Stimulated activated CD4-positive, alpha-beta T cell treated with anti-CD3 and anti-CD28 coated beads, TNF-alpha, amount 100 ng/mL, for 24 hours (primary cell): Measurements from ENCODE around the gene MVK.

ENCODE experiments used
- DNase-seq, 3 experiments: peaks; one replicate each; pipeline ENCODE4 v3.0.0-alpha.2; 2020; ENCODE audit warnings: low read depth in 3 of 3

Gene MVK

GRCh38 chr12:109563291-109564284, 10.0 kb upstream of the MVK start:
- DNase-seq: no peak

GRCh38 chr12:109566424-109566823, 7.2 kb upstream of the MVK start:
- DNase-seq: no peak

DNA sequence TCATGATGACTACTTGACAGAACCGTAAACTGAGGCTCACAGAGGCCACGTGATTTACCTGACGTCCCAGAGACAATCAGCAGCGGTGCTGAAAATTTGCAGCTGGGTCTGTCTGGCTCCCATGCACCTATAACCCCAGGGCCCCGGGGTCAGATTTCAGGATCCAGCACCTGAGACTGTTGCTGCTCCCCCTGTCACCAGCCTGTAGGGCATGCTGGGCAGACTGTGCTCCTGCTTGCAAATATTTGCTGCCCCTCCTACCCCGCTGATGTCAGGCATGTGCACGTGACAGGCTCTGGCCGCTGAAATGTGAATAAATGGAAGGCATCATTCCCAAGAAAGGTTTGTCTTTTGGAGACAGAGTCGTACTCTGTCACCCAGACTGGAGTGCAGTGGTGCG, 6.3 kb upstream of the MVK start:
- DNase-seq: no peak

DNA sequence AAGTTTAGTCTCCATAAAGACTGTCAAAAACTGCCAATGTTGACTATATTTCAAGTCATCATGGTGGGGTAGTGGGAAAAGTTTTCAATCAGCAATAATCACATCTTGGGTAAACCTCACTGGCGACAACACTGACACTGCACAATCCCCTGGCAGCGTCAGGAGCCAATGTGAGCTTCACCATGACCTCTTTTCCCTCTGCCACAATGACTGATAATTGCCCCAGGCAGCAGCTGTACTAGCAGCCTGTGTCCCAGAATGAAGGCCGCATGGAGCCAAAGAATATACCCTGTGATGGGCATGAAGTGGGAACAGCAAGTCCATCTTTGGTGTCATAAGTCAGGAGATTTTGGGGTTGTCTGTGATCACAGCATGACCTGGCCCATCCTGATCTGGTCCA, 5.6 kb upstream of the MVK start:
- DNase-seq: no peak

DNA sequence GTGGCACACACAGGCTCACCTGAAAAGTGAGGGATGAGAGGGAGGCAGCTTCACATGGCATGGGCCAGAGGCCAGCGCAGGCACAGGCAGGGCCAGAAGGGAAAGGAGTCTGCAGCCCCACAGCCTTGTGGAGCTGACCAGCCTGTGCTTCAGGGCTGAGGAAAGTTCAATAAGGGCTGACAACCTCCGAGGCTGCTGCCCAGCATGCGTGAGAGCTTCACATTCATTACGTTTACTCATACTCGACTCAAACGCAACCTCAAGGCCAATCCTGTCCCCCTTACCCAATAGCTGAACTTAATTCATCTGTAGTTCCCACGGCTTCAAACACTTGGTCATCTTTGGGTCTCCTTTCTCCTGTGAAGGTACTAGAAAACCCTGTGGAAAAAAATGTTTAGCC, 5.1 kb upstream of the MVK start:
- no peak for DNase-seq

DNA sequence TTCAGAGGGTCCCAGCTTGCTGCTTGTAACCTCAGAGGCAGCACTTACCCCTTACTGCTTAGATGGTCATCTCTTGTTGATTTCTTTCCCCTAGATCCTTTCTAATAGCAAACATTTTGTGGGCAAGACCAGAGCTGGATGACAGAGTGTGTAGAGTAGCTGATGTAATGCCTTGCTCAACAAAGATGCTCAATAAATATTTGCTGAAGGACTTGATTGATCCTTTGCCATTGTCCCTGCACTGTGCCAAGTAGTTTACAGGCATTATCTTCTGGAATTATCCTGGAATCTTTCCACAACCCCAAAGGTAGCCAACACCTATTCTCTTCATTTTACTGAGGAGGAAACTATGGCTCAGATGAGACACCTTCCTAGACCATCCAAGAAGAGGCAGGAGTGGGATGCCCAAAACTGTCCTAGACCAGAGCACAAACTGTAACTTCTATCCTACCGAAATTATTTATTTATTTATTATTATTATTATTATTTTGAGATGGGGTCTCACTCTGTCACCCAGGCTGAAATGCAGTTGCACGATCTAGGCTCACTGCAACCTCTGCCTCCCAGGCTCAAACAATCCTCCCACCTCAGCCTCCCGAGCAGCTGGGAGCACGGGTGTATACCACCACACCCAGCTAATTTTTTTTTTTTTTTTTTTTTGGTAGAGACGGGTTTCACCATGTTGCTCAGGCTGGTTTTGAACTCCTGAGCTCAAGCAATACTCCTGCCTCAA, 1.7 kb upstream of the MVK start:
- no peak for DNase-seq

GRCh38 chr12:109572506-109572845, 1.1 kb upstream of the MVK start:
- no peak for DNase-seq

DNA sequence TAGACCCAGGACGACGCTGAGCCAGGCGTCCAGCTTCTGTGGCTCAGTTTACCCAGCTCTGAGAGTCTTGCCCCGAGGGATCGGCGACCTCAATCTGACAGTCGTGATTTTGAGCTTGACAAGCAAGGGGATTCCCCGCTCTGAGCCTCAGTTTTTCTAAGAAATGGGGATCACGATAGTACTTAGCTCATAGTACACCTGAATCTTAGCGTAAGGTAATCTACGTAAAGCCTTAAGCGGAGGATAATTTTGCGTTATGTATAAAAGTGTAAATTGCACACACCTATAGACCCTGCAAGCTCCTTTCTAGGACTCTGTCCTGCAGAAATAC, 285 bp downstream of the MVK start:
- no peak for DNase-seq

- DNase-seq: no peak
Observed at GRCh38 chr12:109575683-109576082, 2.1 kb downstream of the MVK start.

- DNase-seq: no peak
Observed at GRCh38 chr12:109577311-109577710, 3.7 kb downstream of the MVK start.

- DNase-seq: no peak
Observed at GRCh38 chr12:109578330-109578927, 4.8 kb downstream of the MVK start.

DNA sequence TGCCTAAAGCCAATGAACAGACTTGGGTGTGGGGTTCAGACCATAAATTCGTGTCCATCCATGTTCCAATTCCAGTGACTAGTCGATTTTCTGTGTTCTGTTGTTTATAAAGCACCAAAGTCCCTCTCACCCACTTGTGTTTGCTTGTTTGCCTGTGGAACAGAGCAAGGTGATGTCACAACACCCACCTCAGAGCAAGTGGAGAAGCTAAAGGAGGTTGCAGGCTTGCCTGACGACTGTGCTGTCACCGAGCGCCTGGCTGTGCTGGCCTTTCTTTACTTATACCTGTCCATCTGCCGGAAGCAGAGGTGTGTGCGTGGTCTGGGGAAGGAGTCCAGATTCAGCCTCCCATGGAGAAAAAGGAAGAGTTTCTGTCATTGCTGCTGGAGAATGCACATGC, 6.0 kb downstream of the MVK start:
- no peak for DNase-seq

DNA sequence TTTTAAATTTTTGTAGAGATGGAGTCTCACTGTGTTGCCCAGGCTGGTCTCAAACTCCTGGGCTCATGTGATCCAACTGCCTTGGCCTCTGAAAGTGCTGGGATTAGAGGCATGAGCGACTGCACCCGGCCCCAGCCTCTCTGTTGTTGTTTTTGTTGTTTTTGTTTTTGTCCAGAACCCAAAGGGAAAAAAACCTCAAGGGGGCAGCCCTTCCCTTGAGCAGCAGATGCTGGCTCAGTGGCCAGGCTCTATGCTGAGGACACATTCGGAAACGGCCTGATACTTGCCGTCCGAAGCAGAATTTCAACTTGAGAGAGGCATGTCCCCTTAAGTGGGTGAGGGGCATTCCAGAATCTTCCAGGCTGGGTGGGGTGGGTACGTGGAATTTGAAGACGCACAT, 6.7 kb downstream of the MVK start:
- no peak for DNase-seq

- no peak for DNase-seq
Observed at GRCh38 chr12:109580684-109581333, 7.2 kb downstream of the MVK start.

DNA sequence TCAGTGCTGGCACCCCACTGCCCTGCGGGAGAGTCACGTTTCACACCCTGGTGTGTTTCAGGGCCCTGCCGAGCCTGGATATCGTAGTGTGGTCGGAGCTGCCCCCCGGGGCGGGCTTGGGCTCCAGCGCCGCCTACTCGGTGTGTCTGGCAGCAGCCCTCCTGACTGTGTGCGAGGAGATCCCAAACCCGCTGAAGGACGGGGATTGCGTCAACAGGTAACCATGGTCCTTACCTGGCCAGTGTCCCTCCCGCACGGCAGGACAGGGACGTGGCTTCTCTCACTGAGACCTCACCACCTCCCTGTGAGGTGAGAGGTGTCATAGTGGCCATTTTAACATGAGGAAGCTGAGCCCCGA, 7.7 kb downstream of the MVK start:
- no peak for DNase-seq

GRCh38 chr12:109581856-109582255, 8.3 kb downstream of the MVK start:
- DNase-seq: no peak

GRCh38 chr12:109582636-109583035, 9.0 kb downstream of the MVK start:
- DNase-seq: no peak

- DNase-seq: no peak
Observed at GRCh38 chr12:109583733-109584132, 10.1 kb downstream of the MVK start.

DNA sequence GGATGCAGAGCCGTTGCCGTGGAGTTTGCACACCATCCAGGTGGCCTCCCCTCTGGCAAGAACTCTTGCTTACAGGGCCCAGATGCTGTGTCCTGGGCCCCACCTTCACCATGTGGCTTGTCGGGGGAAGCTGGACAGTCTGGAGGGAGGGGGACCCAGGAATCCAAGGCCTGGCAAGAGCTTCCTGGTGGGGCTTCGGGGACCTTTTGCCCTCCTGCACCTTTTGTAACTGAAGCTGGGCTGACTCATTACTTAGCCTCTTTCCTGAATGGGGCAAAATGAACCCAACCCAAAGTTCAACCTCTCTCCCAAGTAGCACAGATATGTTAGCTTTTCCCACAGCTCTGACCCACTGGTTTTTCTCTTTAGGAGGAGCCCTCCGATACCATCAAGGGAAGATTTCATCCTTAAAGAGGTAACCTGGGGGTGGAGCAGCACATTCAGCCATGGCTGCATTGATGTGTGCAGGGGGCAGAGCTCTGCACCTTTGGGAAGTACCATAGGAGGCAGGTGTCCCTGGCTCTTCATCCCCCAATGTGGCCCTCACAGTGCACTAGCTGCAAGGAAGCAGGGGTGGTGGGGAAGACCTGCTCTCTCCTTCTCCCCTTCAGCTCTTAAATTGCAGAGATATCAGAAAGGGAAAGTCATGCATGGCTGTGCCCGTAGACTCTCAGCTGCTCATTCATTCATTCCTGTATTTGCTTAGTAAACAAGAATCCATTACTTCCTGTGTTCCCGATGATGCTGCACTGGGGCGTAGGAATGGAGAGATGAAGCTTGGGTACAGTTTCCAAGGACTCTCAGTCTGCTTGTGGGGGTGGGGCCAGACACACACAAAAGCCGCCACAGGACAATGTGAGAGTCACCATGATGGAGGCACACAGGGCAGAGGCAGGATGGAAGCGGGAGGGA, 13.0 kb downstream of the MVK start:
- DNase-seq: no peak

DNA sequence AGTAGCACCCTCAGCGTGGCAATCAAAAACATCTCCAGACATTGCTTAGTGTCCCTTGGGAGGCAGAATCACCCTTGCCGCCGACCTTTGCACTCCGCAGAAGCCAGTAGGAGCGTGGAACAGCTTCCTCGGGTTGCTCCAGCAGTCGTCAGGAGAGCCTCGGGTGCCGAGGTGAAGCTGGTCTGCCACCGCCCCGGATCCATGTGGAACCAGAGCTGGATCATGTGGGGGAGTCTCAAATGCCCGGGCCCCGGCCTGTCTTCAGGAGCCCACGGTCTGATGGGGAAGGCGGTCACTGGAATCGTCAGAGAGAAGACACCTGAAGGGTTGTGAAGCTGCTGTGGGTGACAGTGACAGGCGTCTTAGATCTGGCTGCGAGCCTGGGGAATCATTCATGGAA, 14.3 kb downstream of the MVK start:
- DNase-seq: no peak

DNA sequence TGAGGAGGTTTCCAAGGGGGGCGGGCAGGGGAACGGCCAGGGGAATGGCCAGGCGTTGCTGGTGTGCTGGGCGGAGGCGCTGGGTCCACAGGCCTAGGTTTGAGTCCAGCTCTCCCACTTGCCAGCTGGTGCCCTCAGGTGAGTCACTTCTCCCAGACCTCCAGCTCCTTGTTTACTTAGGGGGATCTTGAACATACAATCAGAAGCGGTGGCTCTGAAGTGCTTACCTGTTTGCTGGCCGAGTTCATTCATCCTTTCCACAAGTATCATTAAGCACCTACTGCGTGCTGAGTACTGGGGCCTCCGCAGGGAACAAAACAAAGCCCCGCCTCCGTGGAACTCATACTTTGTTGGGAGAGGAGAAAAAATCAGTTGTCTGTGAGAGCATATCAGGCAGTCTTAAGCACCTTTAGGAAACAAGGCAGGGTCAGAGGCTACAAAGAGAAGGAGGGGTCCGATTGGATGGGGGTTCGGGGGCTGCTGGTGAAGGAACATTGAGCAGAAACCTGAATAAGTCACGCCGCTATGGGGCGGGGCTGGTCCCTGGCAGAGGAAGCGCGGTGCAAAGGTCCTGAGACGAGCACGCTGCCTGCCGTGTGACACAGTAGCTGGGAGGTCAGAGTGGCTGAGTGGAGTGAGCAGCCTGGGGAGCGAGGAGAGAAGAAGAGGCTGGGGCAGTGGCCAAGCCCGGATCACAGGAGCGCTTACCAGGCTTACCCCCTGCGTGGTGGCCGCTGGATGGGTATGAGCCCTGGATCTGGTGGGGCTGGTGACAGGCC, 15.1 kb downstream of the MVK start:
- DNase-seq: no peak
